PC-3 (cell line): ENCODE results near the gene CTXN1. TPM values are rescaled to one million over a fixed set of nuclear protein-coding genes. Genes with fewer than 3 reads are reported as not detected.

Experiments used
- ATAC-seq: fragments of 200-7000 bp; cut with Tn5 transposase; 2 replicates; pipeline ENCODE4 v1.9.1; 2020; ENCODE audit warnings: mild to moderate bottlenecking, moderate library complexity
- BruUV-seq: library from RNA; stranded (reverse); fragments of 400-500 nt; replicated peaks from 2 replicates; lab custom pipeline; 2021; lab: Mats Ljungman, UMichigan
- CTCF ChIA-PET: fragments of 300-600 bp; sonication (Branson Sonifier 250); formaldehyde crosslinking; loops from one replicate; lab custom pipeline; 2022; ENCODE audit warnings: antibody characterized with exemption; lab: Charles Lee
- POLR2A ChIA-PET: fragments of 300-600 bp; sonication (Branson Sonifier 250); formaldehyde crosslinking; loops from one replicate; lab custom pipeline; 2022; ENCODE audit warnings: antibody characterized with exemption; ENCODE audit not compliant: unreplicated experiment; lab: Charles Lee
- DNase-seq: peaks from one replicate; pipeline ENCODE4 v3.0.0-alpha.2; 2015
- H2AFZ ChIP-seq: fragments of 300-600 bp; sonication (generic); 2 replicates; pipeline ENCODE4 v1.6.0; 2016; ENCODE audit warnings: antibody characterized with exemption, low read length
- H3F3A ChIP-seq: fragments of 300-600 bp; sonication (generic); one replicate; pipeline ENCODE4 v1.6.0; 2017; ENCODE audit warnings: antibody characterized with exemption, low read length, control low read depth, mild to moderate bottlenecking; ENCODE audit not compliant: unreplicated experiment
- H3K27ac ChIP-seq: fragments of 300-600 bp; sonication (generic); 2 replicates; pipeline ENCODE4 v1.5.1; 2016; ENCODE audit warnings: mild to moderate bottlenecking, low read length
- H3K27me3 ChIP-seq: fragments of 300-600 bp; sonication (generic); 2 replicates; pipeline ENCODE4 v1.6.1; 2016; ENCODE audit warnings: low read length, mixed read lengths
- H3K36me3 ChIP-seq: fragments of 300-600 bp; sonication (generic); 2 replicates; pipeline ENCODE4 v1.6.1; 2016; ENCODE audit warnings: low read depth, mixed run types, low read length, mixed read lengths
- H3K4me1 ChIP-seq: fragments of 300-600 bp; sonication (generic); 2 replicates; pipeline ENCODE4 v1.5.1; 2016; ENCODE audit warnings: low read length; ENCODE audit not compliant: insufficient read depth
- H3K4me2 ChIP-seq: fragments of 300-600 bp; sonication (generic); 2 replicates; pipeline ENCODE4 v1.6.0; 2016; ENCODE audit warnings: low read length
- H3K4me3 ChIP-seq: fragments of 300-600 bp; sonication (generic); 2 replicates; pipeline ENCODE4 v1.5.1; 2016; ENCODE audit warnings: mild to moderate bottlenecking, low read length, mixed read lengths
- H3K79me2 ChIP-seq: fragments of 300-600 bp; sonication (generic); 2 replicates; pipeline ENCODE4 v1.6.1; 2017; ENCODE audit warnings: low read length, mixed read lengths
- H3K9ac ChIP-seq: fragments of 300-600 bp; sonication (generic); 2 replicates; pipeline ENCODE4 v1.6.0; 2016; ENCODE audit warnings: mild to moderate bottlenecking, low read length
- H3K9me2 ChIP-seq: fragments of 300-600 bp; sonication (generic); replicated peaks from 2 replicates; pipeline ENCODE4 v1.6.1; 2016; ENCODE audit warnings: mixed run types, low read length, mixed read lengths
- H3K9me3 ChIP-seq: fragments of 300-600 bp; sonication (generic); 2 replicates; pipeline ENCODE4 v1.6.1; 2016; ENCODE audit warnings: low read length, mixed read lengths
- H4K20me1 ChIP-seq: fragments of 300-600 bp; sonication (generic); 2 replicates; pipeline ENCODE4 v1.6.1; 2016; ENCODE audit warnings: low read length, mixed read lengths
- EZH2 ChIP-seq: fragments of 300-600 bp; sonication (generic); IDR thresholded peaks from one replicate; pipeline ENCODE4 v1.6.1; 2017; ENCODE audit warnings: antibody characterized with exemption, mild to moderate bottlenecking, low read length; ENCODE audit not compliant: unreplicated experiment
- EZH2phosphoT487 ChIP-seq: fragments of 300-600 bp; sonication (generic); IDR thresholded peaks from 2 replicates; pipeline ENCODE4 v1.6.1; 2018; ENCODE audit warnings: mild to moderate bottlenecking, antibody characterized with exemption, low read length, borderline replicate concordance
- intact Hi-C: fragments of 100-400 bp; cut with micrococcal nuclease; formaldehyde crosslinking; loops from 2 replicates; pipeline ENCODE4 v1.9.0; 2023
- total RNA-seq: library from RNA; depleted of rRNA; stranded (reverse); fragments of >200 nt; gene quantifications from 2 replicates; pipeline ENCODE4 v1.2.3, GENCODE V29; 2014
- TF ChIP-seq, protein P1 (sequence below): fragments of 300-600 bp; sonication (generic); conservative IDR thresholded peaks from 2 replicates; pipeline ENCODE4 v1.5.1; 2017; ENCODE audit warnings: antibody characterized with exemption, low read depth, mild to moderate bottlenecking, low read length

CTXN1 gene
- total RNA-seq, 1 experiment from 2014 or later: 11.4 TPM

DNA sequence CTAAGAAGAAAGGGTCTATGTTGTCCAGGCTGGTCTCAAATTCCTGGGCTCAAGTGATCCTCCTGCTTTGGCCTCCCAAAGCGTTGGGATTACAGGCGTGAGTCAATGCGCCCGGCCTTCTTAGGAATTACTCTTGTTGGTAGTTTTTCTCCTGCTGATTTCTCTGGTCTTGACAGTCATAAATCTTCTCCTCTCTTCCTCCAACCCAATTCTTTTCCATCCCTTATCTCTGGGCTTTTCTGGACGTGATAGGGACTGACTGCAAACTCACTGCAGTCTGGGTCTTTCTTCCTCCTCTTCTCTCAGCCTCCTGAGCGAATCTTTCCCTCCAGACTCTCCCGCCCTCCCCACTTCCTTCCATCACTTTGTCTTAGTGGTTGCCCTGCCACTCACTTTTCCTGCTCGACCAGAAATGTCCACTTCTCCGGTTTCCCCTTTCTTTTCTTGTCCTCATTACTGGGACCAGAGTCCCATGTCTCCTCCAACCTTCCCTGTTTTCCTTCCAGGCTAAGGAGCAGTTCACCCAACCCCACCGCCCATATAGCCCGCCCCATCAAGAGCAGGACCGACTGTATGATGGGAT is 39.4 kb upstream of the CTXN1 start:
- Histone ChIP-seq H2AFZ (no peak overlapping the region), H4K20me1 (no peaks in the 10 kb centered on the region), H3K79me2 (no peaks in the 10 kb centered on the region), H3F3A (no peaks in the 10 kb centered on the region), H3K9ac (no peak overlapping the region), H3K36me3 (peaks cover 60% of the 10 kb centered on the region), H3K4me3 (no peak overlapping the region), H3K4me1 (peaks cover 8% of the 10 kb centered on the region; the same call in 1 of the 2 replicates), H3K9me2 (no peaks in the 10 kb centered on the region), H3K4me2 (no peak overlapping the region), H3K27me3 (no peaks in the 10 kb centered on the region), H3K9me3 (no peaks in the 10 kb centered on the region), H3K27ac (no peak overlapping the region)
- peak; percentile 35 for DNase-seq
- TF ChIP-seq EZH2: no peak
- no peak for TF ChIP-seq EZH2phosphoT487
- TF ChIP-seq, protein P1, sequence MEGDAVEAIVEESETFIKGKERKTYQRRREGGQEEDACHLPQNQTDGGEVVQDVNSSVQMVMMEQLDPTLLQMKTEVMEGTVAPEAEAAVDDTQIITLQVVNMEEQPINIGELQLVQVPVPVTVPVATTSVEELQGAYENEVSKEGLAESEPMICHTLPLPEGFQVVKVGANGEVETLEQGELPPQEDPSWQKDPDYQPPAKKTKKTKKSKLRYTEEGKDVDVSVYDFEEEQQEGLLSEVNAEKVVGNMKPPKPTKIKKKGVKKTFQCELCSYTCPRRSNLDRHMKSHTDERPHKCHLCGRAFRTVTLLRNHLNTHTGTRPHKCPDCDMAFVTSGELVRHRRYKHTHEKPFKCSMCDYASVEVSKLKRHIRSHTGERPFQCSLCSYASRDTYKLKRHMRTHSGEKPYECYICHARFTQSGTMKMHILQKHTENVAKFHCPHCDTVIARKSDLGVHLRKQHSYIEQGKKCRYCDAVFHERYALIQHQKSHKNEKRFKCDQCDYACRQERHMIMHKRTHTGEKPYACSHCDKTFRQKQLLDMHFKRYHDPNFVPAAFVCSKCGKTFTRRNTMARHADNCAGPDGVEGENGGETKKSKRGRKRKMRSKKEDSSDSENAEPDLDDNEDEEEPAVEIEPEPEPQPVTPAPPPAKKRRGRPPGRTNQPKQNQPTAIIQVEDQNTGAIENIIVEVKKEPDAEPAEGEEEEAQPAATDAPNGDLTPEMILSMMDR: no peak
- ChIA-PET CTCF (no interaction called here), POLR2A (no interaction called here)
- ATAC-seq: no peak
- intact Hi-C loops: no loop called here
- BruUV-seq: no TSS peak

DNA sequence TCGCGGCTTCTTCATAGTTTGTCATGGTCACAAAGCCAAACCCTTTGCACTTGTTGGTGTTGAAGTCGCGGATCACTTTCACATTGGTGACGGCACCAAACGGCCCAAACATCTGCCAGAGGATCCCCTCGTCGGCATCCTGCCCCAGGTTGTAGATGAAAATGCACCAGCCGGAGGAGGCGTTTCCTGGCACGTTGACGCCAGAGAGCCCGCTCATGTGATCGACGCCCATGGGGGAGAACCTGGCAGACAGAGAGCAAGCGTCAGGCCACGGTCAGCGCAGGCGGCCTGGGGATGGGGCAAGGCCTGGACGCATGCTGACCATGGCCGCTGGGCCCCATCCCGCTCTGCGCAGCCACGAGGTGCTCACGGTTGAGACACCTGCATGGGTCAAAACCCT is 37.6 kb upstream of the CTXN1 start:
- Histone ChIP-seq H3K27ac (no peak overlapping the region), H3K9me3 (no peaks in the 10 kb centered on the region), H4K20me1 (no peaks in the 10 kb centered on the region), H3F3A (peaks cover 7% of the 10 kb centered on the region), H3K4me1 (peaks cover 8% of the 10 kb centered on the region; the same call in 1 of the 2 replicates), H3K79me2 (no peaks in the 10 kb centered on the region), H3K4me2 (no peak overlapping the region), H3K4me3 (no peak overlapping the region), H3K9ac (no peak overlapping the region), H3K36me3 (peaks cover 62% of the 10 kb centered on the region), H3K27me3 (no peaks in the 10 kb centered on the region), H2AFZ (no peak overlapping the region), H3K9me2 (no peaks in the 10 kb centered on the region)
- intact Hi-C loops: no loop called here
- CTCF ChIA-PET: no interaction called here
- ATAC-seq (no peak), DNase-seq (no peak)
- POLR2A ChIA-PET: no interaction called here
- BruUV-seq: no TSS peak
- TF ChIP-seq, protein P1: no peak
- no peak for TF ChIP-seq EZH2phosphoT487
- no peak for TF ChIP-seq EZH2

DNA sequence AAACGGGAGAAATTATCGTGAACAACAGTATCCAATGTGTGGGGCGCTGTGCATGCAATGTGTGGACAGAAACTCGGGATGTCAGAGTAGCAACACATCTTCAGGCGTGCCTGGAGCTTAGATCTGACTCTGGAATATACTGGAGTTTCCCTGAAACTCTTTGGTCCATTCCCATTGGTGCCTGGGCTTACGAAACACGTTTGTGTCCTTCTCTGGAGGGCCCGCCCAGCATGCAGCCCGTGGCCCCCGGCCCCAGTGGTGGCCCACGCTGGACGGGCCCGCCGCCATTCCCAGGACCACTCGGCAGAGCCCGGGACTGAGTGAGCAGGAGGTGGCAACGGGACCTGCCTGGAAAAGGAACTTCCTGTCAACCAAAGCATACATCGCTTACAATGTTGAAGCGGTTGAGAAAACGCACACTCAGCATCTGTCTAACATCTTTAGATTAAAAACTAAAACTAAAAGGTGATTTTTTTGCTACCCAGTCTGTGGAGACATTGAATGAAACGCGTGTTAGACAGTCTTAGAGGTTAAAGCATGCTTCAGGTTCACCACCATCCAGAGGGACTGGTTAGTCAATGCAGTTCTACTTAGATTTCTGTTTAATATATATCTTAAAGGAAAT is 36.8 kb upstream of the CTXN1 start:
- Histone ChIP-seq H3K27ac (no peak overlapping the region), H3K4me3 (no peak overlapping the region), H3K9me2 (no peaks in the 10 kb centered on the region), H4K20me1 (no peaks in the 10 kb centered on the region), H2AFZ (no peak overlapping the region), H3F3A (peaks cover 7% of the 10 kb centered on the region), H3K79me2 (no peaks in the 10 kb centered on the region), H3K36me3 (peaks cover 61% of the 10 kb centered on the region), H3K4me1 (peaks cover 8% of the 10 kb centered on the region; the same call in 1 of the 2 replicates), H3K9ac (no peak overlapping the region), H3K9me3 (no peaks in the 10 kb centered on the region), H3K27me3 (no peaks in the 10 kb centered on the region), H3K4me2 (no peak overlapping the region)
- ChIA-PET CTCF (no interaction called here), POLR2A (no interaction called here)
- ATAC-seq (no peak), DNase-seq (no peak)
- BruUV-seq: TSS peak; percentile 25
- intact Hi-C loops: no loop called here
- TF ChIP-seq, protein P1: no peak
- no peak for TF ChIP-seq EZH2
- TF ChIP-seq EZH2phosphoT487: no peak
